GM19240 (cell line): ENCODE data around the gene ALS2.
"Not testable (repeated sequence)": the region's sequence is repeated elsewhere in the genome, so short reads cannot be mapped to it uniquely, and the experiment has no call there.

Source experiments
- DNase-seq: peaks from one replicate; pipeline ENCODE4 v3.0.0; 2011; ENCODE audit warnings: low spot score; ENCODE audit not compliant: insufficient read length

Gene ALS2

GRCh38 chr2:201675454-201675853 lies 105.3 kb downstream of the ALS2 start:
- no peak for DNase-seq

GRCh38 chr2:201674794-201675193 lies 105.9 kb downstream of the ALS2 start:
- no peak for DNase-seq

DNA sequence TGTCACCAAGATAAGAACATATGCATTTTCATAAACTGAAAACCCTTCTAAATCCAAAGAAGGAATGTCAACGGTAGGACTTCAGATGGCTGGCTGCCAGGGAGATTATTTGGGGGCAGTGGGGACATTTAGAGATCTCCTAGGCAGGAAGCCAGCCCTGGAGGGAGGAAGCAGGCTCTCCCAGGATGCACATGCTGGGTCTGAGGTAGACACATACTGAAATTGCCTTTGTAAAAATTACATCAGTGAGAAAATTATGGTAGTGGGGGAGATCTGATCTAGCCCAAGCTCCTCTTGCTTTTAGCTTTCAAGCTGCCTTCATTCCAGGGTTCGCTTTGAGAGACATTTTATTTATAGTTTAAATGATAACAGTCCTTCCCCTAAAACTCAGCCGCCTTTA lies 106.4 kb downstream of the ALS2 start:
- no peak for DNase-seq

- DNase-seq = no peak
Observed at GRCh38 chr2:201673546-201673945, 107.2 kb downstream of the ALS2 start.

- DNase-seq = not testable (repeated sequence)
Observed at GRCh38 chr2:201671205-201671604, 109.5 kb downstream of the ALS2 start.

DNA sequence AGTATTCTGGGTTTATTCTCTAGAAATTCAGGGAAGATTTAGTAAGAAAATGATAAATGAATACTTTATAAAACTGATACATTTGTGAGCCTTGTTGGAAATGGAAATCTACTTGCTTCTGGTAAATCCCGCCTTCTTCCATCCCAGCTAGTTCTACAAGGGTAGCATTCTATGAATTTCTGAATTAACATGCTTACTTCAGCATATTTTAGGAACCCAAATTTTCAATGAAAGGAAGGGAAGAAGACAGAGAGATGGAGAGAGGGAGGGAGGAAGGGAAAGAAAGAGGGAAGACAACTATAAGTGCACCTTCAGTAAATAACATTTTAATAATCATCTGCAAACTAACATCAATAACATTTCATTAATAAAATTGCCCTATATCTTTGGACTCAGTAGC lies 110.9 kb downstream of the ALS2 start:
- no peak for DNase-seq

DNA sequence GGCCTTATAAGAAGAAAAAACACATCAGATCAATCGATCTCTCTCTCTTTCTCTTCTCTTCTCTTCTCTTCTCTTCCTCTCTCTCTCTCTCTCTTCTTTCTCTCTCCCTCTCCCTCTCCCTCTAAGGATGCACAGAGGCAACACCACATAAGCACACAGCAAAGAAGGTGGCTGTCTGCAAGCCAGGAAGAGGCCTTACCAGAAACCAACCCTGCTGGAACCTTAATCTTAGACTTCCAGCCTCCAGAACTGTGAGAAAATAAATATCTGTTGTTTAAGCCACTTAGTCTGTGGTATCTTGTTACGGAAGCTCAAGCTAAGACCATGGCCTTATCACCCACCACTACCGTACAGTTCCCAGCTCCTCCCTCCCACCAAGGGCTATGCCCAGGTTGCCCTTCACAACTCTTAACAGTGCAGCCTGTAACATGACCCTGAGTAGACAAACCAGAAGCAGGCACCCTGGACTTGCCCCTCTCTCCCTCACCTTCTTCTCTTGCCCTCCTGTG lies 112.3 kb downstream of the ALS2 start:
- DNase-seq = no peak

GRCh38 chr2:201664334-201664733 lies 116.4 kb downstream of the ALS2 start:
- DNase-seq = no peak

- no peak for DNase-seq
Observed at GRCh38 chr2:201661366-201661765, 119.4 kb downstream of the ALS2 start.

DNA sequence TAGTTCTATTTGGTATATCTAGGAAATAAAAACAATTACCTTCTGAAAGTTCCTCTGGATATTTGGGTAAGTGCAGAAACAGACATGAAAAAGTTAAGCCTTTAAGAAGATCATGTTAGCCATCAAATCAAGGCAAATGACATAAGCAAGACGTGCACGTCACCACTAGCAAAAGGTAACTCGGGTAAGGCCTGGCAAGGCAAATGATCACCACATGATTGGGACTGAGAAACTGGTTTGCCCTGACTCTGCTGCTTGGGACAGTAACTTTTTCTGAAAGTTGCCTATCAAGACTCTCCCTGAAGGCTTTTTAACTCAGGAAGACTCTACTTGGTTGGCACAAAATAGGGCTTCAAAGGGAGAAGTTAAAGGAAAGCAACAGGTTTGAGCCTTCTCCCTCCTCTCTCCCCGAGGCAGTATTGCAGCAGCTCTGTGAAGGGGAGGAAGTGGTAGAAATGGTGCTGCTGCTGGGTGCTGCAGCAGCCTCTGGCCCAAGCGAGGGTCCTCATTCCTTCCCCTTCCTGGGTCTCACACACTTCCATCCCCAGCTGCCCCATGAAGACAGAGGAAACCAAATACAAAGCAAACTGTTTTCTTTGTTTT lies 120.3 kb downstream of the ALS2 start:
- DNase-seq = no peak

GRCh38 chr2:201656740-201657139 lies 124.0 kb downstream of the ALS2 start:
- no peak for DNase-seq

DNA sequence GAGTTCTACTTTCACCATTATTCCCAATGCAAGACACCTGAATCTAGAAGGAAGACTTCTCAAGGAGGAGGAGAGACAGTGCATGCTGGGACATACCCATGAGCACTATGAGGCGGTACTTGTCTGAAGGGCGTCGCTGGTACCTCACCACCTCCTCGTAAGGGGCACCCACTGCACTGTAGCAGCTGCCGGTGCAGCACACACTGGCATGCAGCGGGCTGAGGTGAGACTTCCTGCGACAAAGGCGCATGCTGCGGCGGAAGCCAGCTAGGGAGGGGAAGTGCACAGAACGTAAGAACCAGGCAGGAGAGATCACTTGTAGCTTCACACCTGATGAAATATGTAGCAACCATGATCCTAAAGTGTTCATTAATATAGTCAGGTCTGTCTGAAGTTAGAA lies 124.6 kb downstream of the ALS2 start:
- no peak for DNase-seq

GRCh38 chr2:201654616-201655384 lies 125.9 kb downstream of the ALS2 start:
- DNase-seq = no peak

- no peak for DNase-seq
Observed at GRCh38 chr2:201653221-201653620, 127.5 kb downstream of the ALS2 start.
